Esophagus squamous epithelium (tissue), 5 donors: Measurements from ENCODE around the gene DNAAF5. TPM values are rescaled to one million over a fixed set of nuclear protein-coding genes. Genes with fewer than 3 reads are reported as not detected.

ENCODE experiments used
- DNase-seq: peaks from one replicate; lab custom pipeline; 2025; lab: John Stamatoyannopoulos, UW
- H3K27ac ChIP-seq, 4 donors: fragments of 200-600 bp; sonication (generic); one replicate each; pipeline ENCODE4 v1.5.1; 2016 to 2019; ENCODE audit warnings: mild to moderate bottlenecking in 1 of 4
- H3K27me3 ChIP-seq, 4 donors: fragments of 200-600 bp; sonication (generic); 1 replicate in 3 of 4; 2 replicates in 1 of 4; pipeline versions ENCODE4 v1.5.1 to v1.6.0; 2017 to 2021; ENCODE audit warnings: antibody characterized with exemption in 1 of 4
- H3K36me3 ChIP-seq, 3 donors: fragments of 200-600 bp; sonication (generic); one replicate each; pipeline ENCODE4 v1.5.1; 2016 to 2019
- H3K4me1 ChIP-seq, 3 donors: fragments of 200-600 bp; sonication (generic); one replicate each; pipeline ENCODE4 v1.5.1; 2017 to 2019
- H3K4me3 ChIP-seq, 4 donors: fragments of 200-600 bp; sonication (generic); 1 replicate in 3 of 4; 2 replicates in 1 of 4; pipeline ENCODE4 v1.5.1; 2016 to 2019; ENCODE audit warnings: mild to moderate bottlenecking in 2 of 4, moderate library complexity in 1 of 4
- H3K9me3 ChIP-seq, 3 donors: fragments of 200-600 bp; sonication (generic); one replicate each; pipeline ENCODE4 v1.5.1; 2016 to 2019
- POLR2A ChIP-seq, 4 donors: fragments of 450-650 bp; IDR thresholded peaks; one replicate each; pipeline ENCODE4 v1.6.1; 2017; ENCODE audit warnings: antibody characterized with exemption in 4 of 4, mild to moderate bottlenecking in 4 of 4, moderate library complexity in 3 of 4
- WGBS, 2 donors: methylation state at CpG; one replicate each; pipeline ENCODE4 v1.1.5; 2018; 5-methylcytosine and 5-hydroxymethylcytosine counted together
- intact Hi-C: fragments of 100-400 bp; cut with DNase I; formaldehyde crosslinking; loops from one replicate; pipeline ENCODE4 v1.15.0; 2022
- total RNA-seq, 4 donors: library from RNA; depleted of rRNA; stranded (reverse); fragments of >200 nt; gene quantifications; one replicate each; pipeline ENCODE4 v1.1.0, GENCODE V29; 2016
- TF ChIP-seq, protein P1 (sequence below), 6 experiments: fragments of 450-650 bp in 4 of 6; fragments of 200-600 bp in 2 of 6; sonication (generic) in 2 of 6; IDR thresholded peaks; one replicate each; pipeline ENCODE4 v1.5.1; 2016 to 2019; ENCODE audit warnings: antibody characterized with exemption in 6 of 6, mild to moderate bottlenecking in 4 of 6, moderate library complexity in 4 of 6
- donor health status: DM: yes; HTN: yes; CAD: no.

Gene DNAAF5
- total RNA-seq, 4 donors from 2014 or later, result 23.7 to 30.1 (median 28.2) TPM

DNA sequence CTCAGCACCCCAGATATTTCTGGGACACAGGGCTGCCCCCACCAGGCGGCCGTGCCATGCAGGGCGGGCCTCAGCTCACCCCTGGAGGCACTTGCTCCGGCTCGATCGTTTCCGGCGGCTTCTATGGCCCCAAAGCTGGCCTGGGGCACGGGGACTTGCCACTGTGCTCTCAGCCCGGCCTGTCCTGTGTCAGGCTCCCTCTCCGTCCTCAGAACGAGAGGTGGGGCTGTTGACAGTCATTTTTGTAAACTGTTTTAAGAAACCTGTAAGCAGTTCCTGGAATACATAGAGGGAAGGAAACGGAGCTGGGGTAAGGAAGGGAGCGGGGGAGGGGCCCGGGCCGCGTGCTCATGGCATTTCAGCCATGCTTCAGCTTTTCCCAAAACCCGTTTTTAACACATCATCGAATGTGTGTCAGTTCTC, 31.3 kb downstream of the DNAAF5 start:
- Histone ChIP-seq H3K9me3 (no peaks in the 10 kb centered on the region), H3K27ac (no peak overlapping the region), H3K27me3 (no peaks in the 10 kb centered on the region), H3K4me3 (no peak overlapping the region), H3K4me1 (no peaks in the 10 kb centered on the region), H3K36me3 (peaks cover 22 to 100% (median 24%) of the 10 kb centered on the region in 3 donors)
- TF ChIP-seq, protein P1, sequence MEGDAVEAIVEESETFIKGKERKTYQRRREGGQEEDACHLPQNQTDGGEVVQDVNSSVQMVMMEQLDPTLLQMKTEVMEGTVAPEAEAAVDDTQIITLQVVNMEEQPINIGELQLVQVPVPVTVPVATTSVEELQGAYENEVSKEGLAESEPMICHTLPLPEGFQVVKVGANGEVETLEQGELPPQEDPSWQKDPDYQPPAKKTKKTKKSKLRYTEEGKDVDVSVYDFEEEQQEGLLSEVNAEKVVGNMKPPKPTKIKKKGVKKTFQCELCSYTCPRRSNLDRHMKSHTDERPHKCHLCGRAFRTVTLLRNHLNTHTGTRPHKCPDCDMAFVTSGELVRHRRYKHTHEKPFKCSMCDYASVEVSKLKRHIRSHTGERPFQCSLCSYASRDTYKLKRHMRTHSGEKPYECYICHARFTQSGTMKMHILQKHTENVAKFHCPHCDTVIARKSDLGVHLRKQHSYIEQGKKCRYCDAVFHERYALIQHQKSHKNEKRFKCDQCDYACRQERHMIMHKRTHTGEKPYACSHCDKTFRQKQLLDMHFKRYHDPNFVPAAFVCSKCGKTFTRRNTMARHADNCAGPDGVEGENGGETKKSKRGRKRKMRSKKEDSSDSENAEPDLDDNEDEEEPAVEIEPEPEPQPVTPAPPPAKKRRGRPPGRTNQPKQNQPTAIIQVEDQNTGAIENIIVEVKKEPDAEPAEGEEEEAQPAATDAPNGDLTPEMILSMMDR (IDR thresholded peaks at IDR 0.05), result no peak
- no peak for TF ChIP-seq POLR2A (IDR thresholded peaks at IDR 0.05)
- no peak for DNase-seq
- intact Hi-C loops, result no loop called here
- 66 to 82% methylated on average over 8 to 11 of the region's 19 CpGs for WGBS, 2 donors

DNA sequence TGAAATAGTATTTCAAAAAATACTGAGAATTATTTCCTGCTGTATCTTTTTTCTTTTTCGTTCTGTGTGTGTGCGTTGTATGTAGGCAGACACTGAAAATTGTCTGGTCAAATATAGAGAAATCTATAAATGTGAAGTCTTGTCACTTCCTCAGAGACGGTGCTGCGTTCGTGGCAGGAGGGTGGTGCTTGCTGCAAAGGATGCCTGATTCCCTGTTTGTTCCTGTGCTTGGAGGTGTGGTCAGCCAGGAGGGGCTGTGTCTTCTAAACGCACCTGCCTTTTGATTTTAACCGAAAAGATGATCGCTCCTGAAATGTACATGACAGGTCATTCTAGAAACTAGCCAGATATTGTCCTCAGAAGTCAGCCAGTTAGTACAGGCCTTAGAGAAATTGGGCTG, 33.1 kb downstream of the DNAAF5 start:
- Histone ChIP-seq H3K4me3 (no peak overlapping the region), H3K27ac (no peak overlapping the region), H3K9me3 (no peaks in the 10 kb centered on the region), H3K36me3 (peaks cover 25 to 100% (median 38%) of the 10 kb centered on the region in 3 donors), H3K27me3 (no peaks in the 10 kb centered on the region), H3K4me1 (no peaks in the 10 kb centered on the region)
- TF ChIP-seq, protein P1 (IDR thresholded peaks at IDR 0.05), result no peak
- TF ChIP-seq POLR2A (IDR thresholded peaks at IDR 0.05), result no peak
- no peak for DNase-seq
- intact Hi-C loops, result no loop called here
- 81 to 89% methylated on average over 5 to 8 of the region's 8 CpGs for WGBS, 2 donors

DNA sequence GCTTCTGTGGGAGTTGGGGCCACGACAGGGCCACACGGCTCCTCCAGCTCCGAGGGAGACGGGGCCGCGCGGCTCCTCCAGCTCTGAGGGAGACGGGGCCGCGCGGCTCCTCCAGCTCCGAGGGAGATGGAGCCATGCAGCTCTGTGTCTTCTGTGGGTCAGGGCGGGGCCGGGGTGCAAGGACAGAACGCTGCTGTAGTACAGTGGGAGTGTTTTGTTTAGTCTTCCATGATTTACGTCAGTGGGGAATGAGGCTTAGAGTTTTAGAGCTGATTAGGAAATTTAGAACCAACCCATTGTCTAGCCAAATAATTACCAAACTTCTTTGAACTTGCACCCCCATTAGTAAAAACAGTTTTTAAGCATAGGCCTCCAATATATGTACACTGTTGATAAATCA, 33.5 kb downstream of the DNAAF5 start:
- no peaks in the 10 kb centered on the region for H3K9me3 ChIP-seq
- no peaks in the 10 kb centered on the region for H3K4me1 ChIP-seq
- no peak overlapping the region for H3K4me3 ChIP-seq
- 84 to 91% methylated on average over 13 to 16 of the region's 16 CpGs for WGBS, 2 donors
- intact Hi-C loops, result no loop called here
- peaks cover 23 to 100% (median 38%) of the 10 kb centered on the region in 3 donors for H3K36me3 ChIP-seq
- H3K27me3 ChIP-seq, result no peaks in the 10 kb centered on the region
- H3K27ac ChIP-seq, result no peak overlapping the region
- no peak for TF ChIP-seq POLR2A (IDR thresholded peaks at IDR 0.05)
- TF ChIP-seq, protein P1 (IDR thresholded peaks at IDR 0.05), result no peak
- no peak for DNase-seq

DNA sequence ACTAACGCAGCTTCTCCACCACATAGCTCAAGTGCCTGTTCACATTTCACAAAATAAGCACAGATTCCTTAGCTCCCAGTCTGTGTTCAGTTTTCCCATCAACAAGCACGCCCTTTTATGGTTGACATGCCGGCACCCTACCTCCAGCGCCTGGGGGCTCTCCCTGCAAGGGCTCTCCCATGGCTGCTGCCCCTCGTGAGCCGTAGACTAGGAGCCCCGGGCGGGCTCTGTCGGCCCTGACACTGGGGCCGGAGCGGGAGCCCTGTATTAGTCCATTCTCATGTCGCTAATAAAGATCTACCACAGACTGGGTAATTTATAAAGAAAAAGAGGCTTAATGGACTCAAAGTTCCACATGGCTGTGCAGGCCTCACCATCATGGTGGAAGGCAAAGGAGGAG, 34.6 kb downstream of the DNAAF5 start:
- whole genome bisulfite sequencing, 2 donors, result 83 to 88% methylated on average over 2 to 3 of the region's 12 CpGs
- H3K27me3 ChIP-seq, result no peaks in the 10 kb centered on the region
- intact Hi-C loops, result no loop called here
- H3K4me1 ChIP-seq, result no peaks in the 10 kb centered on the region
- H3K36me3 ChIP-seq, result peaks cover 23 to 100% (median 33%) of the 10 kb centered on the region in 3 donors
- no peak overlapping the region for H3K4me3 ChIP-seq
- DNase-seq, result no peak
- H3K9me3 ChIP-seq, result no peaks in the 10 kb centered on the region
- H3K27ac ChIP-seq, result no peak overlapping the region
- TF ChIP-seq, protein P1 (IDR thresholded peaks at IDR 0.05), result no peak
- TF ChIP-seq POLR2A (IDR thresholded peaks at IDR 0.05), result no peak

DNA sequence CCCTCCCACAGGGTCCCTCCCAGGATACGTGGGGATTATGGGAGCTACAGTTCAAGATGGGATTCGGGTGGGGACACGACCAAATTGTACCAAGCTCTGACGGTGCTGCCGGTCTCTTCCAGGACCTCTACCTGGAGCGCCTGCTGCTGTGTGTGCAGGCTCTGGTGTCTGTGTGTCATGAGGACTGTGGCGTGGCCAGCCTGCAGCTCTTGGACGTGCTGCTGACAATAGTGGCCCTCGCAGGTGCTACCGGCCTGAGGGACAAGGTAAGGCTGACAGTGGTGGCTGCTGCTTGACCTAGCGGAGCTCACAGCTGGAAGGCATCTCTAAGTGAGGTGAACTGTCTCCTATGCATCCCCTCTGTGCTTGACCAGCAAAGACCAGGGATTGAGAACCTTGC, 35.1 kb downstream of the DNAAF5 start:
- no peaks in the 10 kb centered on the region for H3K4me1 ChIP-seq
- WGBS, 2 donors, result 91 to 93% methylated on average over 6 to 7 of the region's 11 CpGs
- H3K9me3 ChIP-seq, result no peaks in the 10 kb centered on the region
- H3K4me3 ChIP-seq, result no peak overlapping the region
- no peak for DNase-seq
- H3K36me3 ChIP-seq, result peaks cover 21 to 99% (median 33%) of the 10 kb centered on the region in 3 donors
- H3K27ac ChIP-seq, result no peak overlapping the region
- H3K27me3 ChIP-seq, result no peaks in the 10 kb centered on the region
- intact Hi-C loops, result no loop called here
- TF ChIP-seq, protein P1 (IDR thresholded peaks at IDR 0.05), result no peak
- TF ChIP-seq POLR2A (IDR thresholded peaks at IDR 0.05), result no peak
